GM21576 (cell line): ENCODE data around the gene PARN.

Source experiments
- ATAC-seq: cut with Tn5 transposase; IDR thresholded peaks from one replicate; pipeline ENCODE4 v1.9.1; 2021; ENCODE audit warnings: mild to moderate bottlenecking, moderate library complexity; ENCODE audit not compliant: unreplicated experiment

Gene PARN

DNA sequence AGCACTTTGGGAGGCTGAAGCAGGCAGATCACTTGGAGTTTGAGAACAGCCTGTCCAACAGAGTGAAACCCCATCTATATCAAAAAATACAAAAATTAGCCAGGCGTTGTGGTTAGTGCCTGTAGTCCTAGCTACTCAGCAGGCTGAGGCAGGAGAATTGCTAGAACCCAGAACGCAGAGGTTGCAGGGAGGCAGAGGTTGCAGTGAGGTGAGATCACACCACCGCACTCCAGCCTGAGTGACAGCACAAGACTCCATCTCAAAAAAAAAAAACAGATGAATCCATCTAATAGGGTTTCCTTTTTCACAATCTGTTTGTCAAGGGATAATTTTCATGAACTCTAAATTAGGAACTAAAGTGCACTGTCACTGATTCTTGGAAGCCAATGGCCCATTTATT lies 99.0 kb downstream of the PARN start:
- ATAC-seq = no peak

DNA sequence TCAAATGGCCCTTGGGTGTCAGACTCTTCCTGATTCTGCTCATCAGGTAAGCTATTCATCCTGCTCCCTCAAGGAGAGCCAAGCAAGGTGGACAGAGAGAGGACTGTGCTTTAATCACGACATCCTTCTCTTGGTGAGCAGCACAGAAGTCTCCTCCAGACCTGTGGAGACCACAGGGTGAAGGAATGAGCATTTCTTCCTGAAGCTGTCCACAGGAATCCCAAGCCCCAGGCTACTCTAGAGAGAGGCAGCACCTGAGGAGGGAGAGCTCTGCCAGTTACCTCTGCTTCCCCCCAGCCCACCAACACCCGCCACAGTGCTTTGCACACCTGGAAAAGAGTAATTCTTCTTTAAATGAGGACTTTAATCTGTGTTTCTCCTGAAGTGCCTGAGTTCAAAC lies 100.0 kb downstream of the PARN start:
- no peak for ATAC-seq

DNA sequence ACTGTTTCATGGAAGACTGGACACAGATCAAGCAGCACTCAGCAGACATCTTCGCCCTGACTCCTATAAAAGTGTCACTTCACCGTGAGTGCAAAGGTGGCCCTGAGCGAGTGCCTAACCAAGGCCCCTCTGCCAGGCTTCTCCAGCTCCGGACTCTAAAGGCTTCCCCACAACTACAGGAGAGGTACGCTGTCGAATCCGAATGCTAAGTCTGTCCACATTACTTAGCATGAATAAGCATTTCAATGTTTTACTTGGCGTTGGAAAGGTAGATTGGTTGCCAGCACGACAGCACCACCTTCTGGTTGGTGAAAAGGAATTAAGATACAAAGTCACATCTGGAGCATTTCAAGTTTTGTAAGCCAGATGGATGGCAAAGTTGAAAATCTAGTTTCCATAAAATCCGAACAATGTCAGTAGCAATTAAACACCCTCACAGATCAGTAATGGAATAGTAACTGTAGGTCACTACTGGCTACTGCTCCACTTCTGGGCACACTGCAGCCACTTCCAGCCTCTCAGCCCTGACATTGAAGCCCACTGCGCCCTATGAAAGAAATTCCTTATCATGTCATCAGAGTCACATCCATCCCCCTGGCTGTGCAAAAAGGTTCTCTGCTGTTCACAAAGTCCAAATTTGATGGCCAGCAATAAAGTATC lies 100.9 kb downstream of the PARN start:
- ATAC-seq = no peak

DNA sequence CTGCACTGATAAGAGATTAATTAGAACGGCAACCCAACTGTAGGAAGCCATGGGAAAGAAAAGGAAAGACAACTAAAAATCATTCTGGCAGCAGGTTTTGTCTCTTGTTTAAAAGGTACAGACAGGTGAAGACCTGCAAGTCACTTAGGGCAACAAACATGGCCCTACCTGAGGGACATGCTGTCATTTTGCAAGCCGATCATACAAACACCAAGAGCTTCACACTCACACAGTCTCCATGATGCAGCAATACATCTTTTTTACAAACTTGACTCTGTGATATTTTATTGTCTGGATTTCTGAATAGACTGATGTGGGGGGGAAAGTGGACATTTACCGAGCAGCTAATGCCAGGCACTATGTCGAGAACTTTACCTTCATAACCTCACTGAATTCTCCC lies 101.8 kb downstream of the PARN start:
- ATAC-seq = no peak

DNA sequence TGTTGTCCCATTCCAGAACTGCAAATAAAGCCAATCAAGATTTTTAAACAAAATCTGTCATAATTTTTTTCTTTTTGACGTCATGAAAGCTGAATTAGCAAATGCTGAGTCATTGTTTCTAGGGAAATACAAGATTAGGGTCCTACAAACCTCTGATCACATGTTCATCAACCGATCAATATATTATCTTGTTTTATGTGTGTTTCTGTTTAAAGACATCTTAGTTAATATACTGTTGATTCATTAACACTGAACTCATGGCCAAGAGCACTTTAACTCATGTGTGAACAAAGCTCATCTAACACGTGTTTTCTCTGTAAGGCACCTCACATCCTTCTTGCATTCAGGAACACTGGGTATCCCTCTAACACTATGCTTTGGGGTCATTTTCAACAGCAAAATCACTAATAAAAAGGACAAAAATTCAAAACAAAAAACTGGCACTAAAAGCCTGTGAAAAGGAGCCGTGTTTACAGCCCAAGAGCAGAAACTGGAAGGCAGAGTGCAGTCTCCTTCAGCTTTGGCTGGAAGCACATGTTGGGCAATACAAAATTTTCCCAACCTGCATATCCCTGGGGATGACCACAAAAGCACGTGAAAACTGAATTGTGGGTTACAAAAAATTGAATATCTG lies 102.5 kb downstream of the PARN start:
- ATAC-seq = no peak

DNA sequence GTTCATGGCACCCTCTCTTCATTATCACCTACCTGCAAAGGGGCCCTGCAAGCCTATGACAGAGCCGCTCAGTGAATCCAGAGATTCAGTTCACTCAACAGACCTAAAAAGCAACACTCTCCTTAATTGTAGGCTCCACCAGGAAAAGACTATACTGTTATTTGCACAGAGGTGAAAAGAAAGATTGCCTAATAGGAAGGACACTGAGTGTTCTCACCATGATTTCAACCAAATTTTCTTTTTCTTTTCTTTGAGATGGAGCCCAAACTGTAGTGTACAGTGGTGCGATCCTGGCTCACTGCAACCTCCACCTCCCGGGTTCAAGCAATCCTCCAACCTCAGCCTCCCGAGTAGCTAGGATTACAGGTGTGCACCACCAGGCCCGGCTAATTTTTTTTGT lies 104.5 kb downstream of the PARN start:
- ATAC-seq = no peak

DNA sequence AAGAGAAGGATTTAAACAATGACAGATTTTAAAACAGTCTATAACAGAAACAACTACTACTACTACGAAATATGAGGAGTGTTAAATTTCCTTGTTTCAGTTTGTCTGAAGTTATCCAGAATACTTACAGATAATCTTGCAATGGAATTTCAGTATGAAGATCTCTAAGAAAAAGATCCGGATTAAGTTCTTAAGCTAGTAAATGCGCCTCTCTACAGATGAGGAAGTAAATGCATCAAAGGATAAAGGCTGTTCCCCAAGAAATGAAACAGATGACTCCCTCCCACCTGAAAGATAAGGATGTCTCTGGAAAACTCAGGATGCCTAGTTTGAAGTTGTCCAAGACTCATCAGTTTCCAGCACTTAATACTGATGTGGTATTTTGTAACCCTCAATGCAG lies 105.1 kb downstream of the PARN start:
- no peak for ATAC-seq

DNA sequence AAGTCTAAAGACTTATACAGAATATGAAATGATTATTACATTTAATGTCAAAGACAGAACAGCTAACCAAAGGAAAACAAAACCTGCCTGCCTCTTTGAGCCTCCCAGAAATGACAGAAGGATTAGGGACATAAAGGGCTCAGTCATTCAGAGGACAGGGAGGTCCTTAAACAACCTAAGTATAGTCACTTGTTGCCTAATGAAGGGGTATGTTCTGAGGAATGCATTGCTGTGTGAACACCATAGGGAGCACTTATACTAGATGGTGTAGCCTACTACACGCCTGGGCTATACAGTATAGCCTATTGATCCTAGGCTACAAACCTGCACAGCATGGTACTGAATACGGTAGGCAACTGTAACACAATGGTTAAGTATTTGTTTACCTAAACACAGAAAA lies 106.4 kb downstream of the PARN start:
- no peak for ATAC-seq

DNA sequence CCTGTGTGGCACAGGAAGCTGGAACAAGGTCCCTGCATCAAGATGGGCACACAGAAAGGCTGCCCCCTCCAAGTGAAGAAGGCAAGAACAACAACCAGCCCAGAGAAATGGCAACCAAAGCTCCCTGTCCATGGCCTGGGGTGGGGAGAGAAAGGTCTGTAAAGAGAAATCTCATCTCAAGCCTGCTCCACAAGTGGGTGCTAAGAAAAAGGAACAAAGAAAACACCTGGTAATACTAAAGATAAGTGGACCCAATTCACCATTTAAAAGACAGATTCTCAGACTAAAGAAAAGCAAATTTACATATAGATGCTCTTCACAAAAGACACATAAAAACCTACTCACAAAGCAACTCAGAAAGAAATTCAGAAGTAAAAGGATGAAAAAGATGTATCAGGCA lies 107.4 kb downstream of the PARN start:
- no peak for ATAC-seq

DNA sequence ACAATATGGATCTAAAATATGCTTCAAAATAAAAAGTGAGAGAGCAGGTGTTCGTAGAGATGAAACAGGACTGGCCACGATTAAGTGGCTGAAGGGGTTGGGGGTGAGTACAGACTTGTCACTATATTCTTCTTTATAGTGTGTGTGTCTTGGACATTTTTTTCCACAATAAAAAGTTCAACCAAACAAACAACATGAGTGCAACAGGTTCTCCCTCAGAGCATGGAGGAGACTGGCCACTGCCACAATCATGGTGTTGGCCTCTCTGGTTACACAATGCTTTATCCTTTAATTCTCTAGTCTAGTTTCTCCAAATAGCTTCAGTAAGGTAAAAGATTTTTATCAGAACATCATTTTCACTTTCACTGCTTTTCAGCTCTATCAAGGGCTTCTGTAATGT lies 109.3 kb downstream of the PARN start:
- no peak for ATAC-seq

DNA sequence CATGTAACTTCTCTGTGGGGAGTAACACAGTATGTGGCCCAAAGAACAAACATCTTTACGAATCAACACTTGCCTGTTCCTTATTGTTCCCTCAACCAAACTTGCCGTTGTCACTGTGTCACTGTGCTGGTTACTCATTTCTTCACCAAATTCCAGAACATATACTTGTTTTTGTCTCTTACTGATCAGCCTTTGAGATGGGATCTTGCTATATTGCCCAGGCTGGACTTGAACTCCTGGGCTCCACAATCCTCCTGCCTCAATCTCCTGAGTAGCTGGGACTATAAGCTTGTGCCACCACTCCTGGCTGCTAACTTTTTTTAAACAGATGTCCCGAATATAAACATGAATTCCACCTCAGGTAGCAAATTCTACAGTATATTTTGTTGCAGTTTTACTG lies 115.1 kb downstream of the PARN start:
- ATAC-seq = no peak

DNA sequence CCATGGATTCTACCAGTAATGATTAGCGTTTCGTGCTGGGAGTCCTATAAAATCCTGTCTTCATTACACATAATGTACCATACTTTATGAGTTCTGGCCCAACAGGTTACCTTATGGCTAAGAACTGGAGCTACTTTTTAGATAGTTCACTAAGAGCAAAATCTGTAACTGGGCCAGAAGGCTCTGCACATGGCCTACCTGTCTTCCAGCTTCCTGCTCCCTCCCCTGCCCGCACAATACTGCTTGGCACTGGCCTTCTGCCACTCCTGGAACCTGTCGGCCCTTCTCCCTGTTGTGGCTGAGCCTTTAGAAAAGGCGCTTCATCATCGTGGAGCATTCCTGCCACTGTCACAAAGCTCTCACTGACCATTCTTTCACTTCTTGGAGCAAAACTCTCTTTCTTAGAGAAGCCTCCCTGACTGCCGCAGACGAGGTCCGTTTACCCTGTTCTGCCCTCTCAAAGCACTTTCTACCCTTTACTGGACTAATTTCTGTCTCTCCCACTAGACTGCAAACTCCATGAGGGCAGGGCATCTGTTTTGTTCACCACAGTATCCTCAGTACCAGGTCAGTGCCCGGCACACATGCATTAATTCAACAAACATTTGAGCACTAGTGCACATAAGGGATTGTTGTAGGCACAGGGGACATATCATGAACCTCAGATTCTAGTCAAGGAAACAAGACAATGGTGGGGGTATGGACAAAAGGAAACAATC lies 116.5 kb downstream of the PARN start:
- no peak for ATAC-seq

DNA sequence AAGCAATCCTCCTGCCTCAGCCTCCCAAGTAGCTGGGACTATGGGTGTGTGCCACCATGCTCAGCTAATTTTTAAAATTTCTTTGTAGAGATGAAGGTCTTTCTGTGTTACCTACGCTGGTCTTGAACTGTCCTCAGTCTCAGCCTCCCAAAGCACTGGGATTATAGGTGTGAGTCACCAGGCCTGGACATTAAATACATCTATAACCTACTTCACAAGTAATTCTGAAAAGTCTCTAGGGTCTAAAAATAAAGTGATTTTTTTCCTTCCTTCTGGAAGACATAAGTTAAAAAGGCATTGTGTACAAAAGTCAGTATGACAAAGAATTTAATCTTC lies 118.3 kb downstream of the PARN start:
- ATAC-seq = no peak

DNA sequence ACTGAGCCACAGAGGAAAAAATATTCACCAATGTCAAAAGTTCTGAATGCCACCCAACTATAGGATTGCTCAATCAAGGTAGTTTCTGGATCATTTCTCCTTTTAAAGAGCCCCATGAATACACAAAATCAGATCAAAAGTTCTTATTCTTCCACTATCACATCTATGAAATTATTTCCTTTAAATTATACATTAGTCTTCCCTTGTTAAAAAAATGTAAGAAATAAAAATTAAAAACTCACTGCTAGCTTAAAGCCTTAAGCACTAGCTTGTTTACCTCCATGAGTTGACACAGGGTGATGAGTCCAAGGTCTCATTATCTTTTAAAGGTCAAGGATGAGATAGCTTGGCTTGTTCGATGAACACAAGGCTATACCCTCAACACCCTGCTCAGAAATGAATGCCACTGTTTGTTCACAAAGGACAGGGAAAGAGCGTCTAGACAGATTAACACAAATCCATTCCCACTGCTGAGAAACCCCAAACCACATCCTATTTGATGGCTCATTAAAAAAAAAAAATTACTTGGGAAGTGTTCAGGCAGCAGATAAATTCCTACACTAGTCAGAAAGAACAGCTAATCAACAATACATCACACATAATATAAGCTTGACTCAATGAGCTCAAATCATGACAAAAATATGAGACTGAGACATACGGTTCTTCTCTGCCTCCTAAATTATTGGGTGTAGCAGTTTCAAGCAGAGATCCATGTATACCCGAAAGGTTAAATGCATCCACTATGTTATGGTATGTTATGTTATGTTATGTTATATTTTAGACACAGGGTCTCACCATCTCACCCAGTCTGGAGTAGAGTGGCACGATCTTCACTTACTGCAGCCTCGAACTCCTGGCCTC lies 118.9 kb downstream of the PARN start:
- no peak for ATAC-seq

DNA sequence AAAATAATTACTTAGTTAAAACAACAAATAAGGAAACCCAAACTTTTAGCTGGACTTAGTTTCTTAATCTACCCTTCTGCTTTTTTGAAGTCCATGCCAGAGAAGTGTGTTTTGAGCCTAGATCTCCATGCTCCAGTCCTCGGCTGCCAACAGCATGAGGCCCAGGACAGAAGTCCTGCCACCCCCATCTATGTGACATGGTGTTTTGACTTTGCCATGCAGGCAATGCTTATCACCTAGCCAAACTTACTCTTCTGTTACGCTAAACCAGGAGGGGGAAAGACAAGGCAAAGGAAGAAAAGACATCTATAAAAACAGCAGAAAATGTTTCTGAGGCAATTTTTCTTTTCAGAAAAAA lies 119.5 kb downstream of the PARN start:
- ATAC-seq = no peak

DNA sequence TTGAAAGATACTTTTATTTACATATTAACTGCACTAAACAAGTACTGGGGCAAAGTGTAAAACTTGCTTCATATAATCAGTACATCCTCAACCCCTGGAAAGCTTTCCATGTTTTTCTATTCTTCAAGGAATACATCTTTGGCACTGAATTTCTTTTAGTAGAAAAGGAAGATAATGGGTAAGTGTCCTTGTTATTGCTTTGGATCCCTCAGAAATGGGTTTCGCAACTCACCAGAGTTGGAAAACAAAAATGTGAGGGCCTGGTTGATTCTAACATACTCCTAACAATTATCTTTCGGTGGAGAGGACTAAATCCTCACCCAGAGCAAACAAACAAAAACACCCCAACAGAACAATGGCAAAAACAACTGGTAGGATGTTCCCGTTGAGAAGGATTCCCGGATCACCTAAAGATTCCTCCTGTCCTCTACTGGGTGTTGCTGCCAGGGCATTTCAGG lies 120.4 kb downstream of the PARN start:
- no peak for ATAC-seq

DNA sequence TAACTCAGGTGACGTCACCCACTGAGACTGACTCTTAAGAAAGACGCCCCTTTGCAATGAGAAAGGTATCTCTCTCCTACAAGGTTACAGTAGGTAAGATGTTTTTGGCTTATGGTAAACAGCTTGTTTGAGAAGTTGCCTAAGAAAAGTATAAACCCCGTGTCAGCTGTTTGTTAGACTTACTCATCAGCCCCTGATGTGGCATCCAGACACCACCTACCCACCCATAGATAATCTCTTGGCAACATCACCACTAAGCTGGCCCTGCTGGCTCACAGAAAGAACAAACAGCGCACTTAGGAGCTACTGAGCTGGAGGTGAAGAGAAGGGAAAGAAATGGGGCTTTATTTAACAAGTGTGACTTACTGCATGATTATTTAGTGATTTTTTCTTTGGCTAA lies 121.0 kb downstream of the PARN start:
- ATAC-seq = no peak

DNA sequence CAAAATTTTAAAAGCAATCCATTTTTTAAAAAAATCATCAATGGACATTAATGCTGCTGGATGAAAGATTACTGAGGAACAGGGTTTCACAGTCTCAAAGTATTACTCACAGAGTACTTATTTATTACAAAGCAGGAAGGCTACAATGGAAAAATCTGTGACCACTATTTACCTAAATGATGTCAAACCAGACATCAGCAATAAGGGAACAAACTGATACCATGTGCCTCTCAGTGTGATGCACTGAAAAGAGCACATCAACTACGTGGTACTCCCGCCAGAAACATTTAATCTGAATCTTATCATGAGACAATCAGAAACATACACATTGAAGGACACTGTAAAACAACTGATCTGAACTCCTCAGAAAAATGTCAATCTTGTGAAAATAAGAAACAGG lies 124.2 kb downstream of the PARN start:
- ATAC-seq = no peak

DNA sequence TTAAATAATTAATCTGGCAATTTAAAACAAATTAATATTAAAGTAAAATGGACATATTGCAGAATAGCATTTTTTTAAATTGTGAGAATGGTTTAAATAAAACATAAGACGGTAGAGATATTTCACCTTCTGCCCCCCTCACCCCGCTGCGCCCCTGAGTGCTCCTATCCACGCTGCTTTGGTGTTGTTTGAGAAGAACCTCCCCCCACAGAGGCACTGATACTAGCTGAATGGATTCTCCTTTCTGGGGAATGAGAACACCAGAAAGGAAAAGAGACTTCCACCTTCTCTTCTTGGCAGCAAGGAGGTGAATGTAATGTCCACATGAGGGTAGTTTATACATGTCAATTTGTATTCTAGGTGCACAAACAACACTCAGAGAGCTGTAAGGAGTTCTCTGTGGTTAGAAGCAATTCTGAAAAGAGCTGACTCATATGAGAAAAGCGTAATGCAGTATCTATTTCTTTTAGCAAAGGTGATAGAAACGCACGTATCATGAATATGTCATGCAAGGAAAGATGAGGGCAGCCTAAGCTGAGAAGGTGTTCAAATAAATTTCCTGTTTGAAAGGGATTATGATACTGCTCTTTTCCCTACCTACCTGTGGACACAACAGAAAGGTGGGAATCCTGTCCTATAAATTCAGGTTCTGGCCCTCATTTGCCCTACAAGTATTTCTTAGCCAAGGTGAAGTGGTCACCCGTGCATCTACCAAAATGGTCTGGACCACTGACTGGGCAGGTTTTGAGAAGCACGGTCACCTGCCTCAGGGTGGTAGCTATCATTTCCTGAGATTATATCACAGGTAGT lies 126.9 kb downstream of the PARN start:
- peak; percentile 70 for ATAC-seq

DNA sequence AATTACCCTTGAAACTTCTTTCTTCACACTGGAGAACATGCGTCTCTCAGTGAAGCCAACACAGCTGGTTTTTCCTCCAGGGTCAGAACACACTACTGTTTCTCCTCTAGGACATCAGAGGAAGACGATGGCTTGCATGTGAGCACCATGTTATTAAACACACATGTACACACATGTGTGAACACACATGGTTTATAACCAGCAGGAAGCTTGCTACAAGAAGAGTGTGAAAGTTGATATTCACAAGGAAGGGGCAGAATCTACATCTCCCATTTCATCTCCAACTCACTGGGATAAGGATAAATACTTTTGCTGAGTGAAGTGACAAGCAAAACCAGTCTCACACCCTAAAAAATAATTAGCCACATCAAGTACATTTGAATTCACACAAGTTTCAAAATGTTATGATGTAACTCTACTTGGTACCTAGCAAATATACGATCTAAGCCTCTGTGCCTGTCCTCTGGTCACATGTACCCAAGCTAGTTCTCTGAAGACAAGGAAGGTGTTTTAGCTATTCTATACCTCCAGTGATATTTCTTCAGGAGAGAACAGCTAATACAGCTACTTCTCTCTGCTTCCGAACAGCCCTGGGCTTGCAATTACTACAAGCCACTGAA lies 127.7 kb downstream of the PARN start:
- ATAC-seq = no peak
